GM12801 (cell line): ENCODE data around the gene VENTX.

Experiments
- CTCF ChIP-seq: IDR thresholded peaks from one replicate; pipeline ENCODE4 v1.5.1; 2011; ENCODE audit warnings: control low read depth; ENCODE audit not compliant: insufficient read length; ENCODE audit errors: extremely low read depth

The VENTX gene

GRCh38 chr10:133199488-133199885, 38.2 kb upstream of the VENTX start:
- TF ChIP-seq CTCF: no peak

GRCh38 chr10:133199992-133200611, 37.6 kb upstream of the VENTX start:
- no peak for TF ChIP-seq CTCF

- no peak for TF ChIP-seq CTCF
These were observed 37.0 kb upstream of the VENTX start for GRCh38 chr10:133200621-133201031.

- no peak for TF ChIP-seq CTCF
These were observed 36.3 kb upstream of the VENTX start for GRCh38 chr10:133201151-133201947.

- TF ChIP-seq CTCF: no peak
These were observed 35.5 kb upstream of the VENTX start for GRCh38 chr10:133201948-133202725.

- no peak for TF ChIP-seq CTCF
These were observed 34.6 kb upstream of the VENTX start for GRCh38 chr10:133202778-133203651.
